Adipose tissue (tissue), 3 donors: ENCODE measurements around the gene ITGAL. TPM values are rescaled to one million over a fixed set of nuclear protein-coding genes. Genes with fewer than 3 reads are reported as not detected.
A peak's percentile ranks its signal among the peaks of the same experiment; 100 is the strongest.
"Not testable (repeated sequence)": the region's sequence is repeated elsewhere in the genome, so short reads cannot be mapped to it uniquely, and the experiment has no call there.

Experiments used
- H3K27ac ChIP-seq: one replicate; pipeline ENCODE4 v1.5.1; 2013; ENCODE audit warnings: low read depth, low read length
- WGBS, 3 donors: extraction: QIAGEN DNeasy Blood & Tissue Kit; methylation state at CpG; one replicate each; pipeline ENCODE4 v1.1.7; 2013; 5-methylcytosine and 5-hydroxymethylcytosine counted together
- polyA plus RNA-seq, 3 donors: library from polyadenylated mRNA; stranded (reverse); fragments of 200-250 nt; gene quantifications; one replicate each; pipeline ENCODE4 v1.2.3, GENCODE V29; 2013
- donor health status: healthy with polysubstance abuse.
- donor health status: Bipolar disorder and iron deficiency.
- donor health status: healthy.

The ITGAL gene
- polyA plus RNA-seq, 3 donors = 1.2 to 5.3 (median 4.3) TPM

DNA sequence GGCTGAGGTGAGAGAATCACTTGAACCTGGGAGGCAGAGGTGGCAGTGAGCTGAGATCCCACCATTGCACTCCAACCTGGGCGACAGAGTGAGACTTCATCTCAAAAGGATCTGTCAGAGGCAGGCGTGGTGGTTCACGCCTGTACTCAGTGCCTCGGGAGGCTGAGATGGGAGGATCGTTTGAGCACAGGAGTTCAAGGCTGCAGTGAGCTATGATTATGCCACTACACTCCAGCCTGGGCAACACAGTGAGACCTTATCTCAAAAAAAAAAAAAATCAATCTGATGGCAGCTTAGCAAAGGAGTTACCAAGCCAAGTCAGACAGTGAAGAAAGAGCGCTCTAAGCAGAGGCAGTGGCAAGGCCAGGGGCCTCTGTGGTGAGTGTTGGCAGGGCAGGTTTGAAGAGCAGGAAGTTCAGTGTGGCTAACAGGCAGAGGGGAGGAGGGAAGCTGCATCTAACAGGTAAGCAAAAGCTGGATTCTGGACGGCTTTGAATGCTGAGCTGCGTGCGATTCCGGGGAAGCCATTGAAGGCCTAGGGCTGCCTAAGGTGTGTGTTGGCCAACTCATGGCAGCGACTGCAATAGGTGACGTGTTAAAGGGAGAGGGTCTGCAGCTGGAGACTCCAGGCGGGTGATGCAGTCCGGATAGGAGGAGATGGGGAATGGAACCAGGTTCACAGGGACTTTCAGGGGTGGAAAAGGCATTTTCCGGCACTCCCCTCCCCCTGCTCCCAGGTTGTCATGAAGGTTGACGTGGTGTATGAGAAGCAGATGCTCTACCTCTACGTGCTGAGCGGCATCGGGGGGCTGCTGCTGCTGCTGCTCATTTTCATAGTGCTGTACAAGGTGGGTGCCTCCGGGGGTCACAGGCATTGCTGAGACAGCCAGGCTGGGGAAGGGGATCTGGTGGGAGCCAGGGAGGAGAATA, 46.8 kb downstream of the ITGAL start:
- 83 to 89% (median 88%) methylated on average over 20 of the region's 20 CpGs for WGBS, 3 donors

GRCh38 chr16:30521476-30521872, 48.9 kb downstream of the ITGAL start:
- WGBS, 3 donors = 85 to 94% (median 91%) methylated on average over 7 of the region's 7 CpGs
- no peak overlapping the region for H3K27ac ChIP-seq

More for the DNA sequence above, 46.8 kb downstream of the ITGAL start:
- no peak overlapping the region for H3K27ac ChIP-seq

GRCh38 chr16:30521873-30522641, 49.5 kb downstream of the ITGAL start:
- H3K27ac ChIP-seq = no peak overlapping the region
- 44 to 67% (median 55%) methylated on average over 11 of the region's 11 CpGs for WGBS, 3 donors

DNA sequence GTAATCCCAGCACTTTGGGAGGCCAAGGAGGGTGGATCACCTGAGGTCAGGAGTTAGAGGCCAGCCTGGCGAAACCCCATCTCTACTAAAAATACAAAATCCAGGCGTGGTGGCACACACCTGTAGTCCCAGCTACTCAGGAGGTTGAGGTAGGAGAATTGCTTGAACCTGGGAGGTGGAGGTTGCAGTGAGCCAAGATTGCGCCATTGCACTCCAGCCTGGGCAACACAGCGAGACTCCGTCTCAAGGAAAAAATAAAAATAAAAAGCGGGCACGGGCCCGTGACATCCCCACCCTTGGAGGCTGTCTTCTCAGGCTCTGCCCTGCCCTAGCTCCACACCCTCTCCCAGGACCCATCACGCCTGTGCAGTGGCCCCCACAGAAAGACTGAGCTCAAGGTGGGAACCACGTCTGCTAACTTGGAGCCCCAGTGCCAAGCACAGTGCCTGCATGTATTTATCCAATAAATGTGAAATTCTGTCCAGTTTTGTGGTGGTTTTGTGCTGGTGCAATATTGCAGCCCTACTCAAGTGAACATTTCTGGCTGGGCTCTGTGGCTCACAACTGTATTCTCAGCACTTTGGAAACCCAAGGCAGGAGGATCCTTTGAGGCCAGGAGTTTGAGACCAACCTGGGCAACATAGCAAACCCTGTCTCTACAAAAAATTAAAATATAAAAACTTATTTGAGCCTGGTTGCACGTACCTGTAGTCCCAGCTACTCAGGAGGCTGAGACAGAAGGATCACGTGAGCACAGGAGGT, 50.3 kb downstream of the ITGAL start:
- H3K27ac ChIP-seq = not testable (repeated sequence)
- 89 to 91% (median 90%) methylated on average over 12 of the region's 12 CpGs for WGBS, 3 donors

GRCh38 chr16:30523768-30524574, 51.4 kb downstream of the ITGAL start:
- no peak overlapping the region for H3K27ac ChIP-seq
- 69 to 74% (median 72%) methylated on average over 23 to 26 of the region's 26 CpGs for WGBS, 3 donors

- 93 to 95% (median 95%) methylated on average over 60 of the region's 60 CpGs for WGBS, 3 donors
- no peak overlapping the region for H3K27ac ChIP-seq
Measured at GRCh38 chr16:30524575-30525568, 52.3 kb downstream of the ITGAL start.

DNA sequence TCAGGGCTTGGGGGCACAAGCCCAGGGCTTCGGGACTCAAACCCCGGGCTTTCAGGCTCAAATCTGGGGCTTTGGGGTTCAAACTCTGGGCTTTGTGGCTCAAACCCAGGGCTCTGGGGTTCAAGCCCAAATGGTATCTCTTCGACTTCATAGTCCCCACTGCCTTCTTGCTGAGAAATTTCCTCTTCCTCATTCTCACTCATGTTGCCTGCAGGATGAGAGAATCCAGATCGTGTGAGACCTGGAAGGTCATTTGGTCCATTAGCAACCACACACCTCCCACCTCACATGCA, 53.2 kb downstream of the ITGAL start:
- 45 to 54% (median 49%) methylated on average over 4 of the region's 4 CpGs for WGBS, 3 donors
- H3K27ac ChIP-seq = no peak overlapping the region

- peak within 1 kb of the TSS; percentile 85 for H3K27ac ChIP-seq
- WGBS, 3 donors = 1% methylated on average over 49 to 73 of the region's 73 CpGs
Measured at GRCh38 chr16:30526137-30526822, 53.7 kb downstream of the ITGAL start, which contains the start of gene ZNF768. TSS of gene ZNF768 (minus strand) at chr16:30526566. CDS start at chr16:30526413, 153 bp downstream.

- 1% methylated on average over 55 to 79 of the region's 79 CpGs for WGBS, 3 donors
- H3K27ac ChIP-seq = peak overlapping the region; percentile 85
Measured at GRCh38 chr16:30526823-30527634, 54.5 kb downstream of the ITGAL start.

GRCh38 chr16:30527635-30528178, 55.2 kb downstream of the ITGAL start:
- H3K27ac ChIP-seq = peak overlapping the region; percentile 67
- WGBS, 3 donors = 9 to 10% (median 9%) methylated on average over 14 of the region's 14 CpGs

- 56 to 76% (median 75%) methylated on average over 4 of the region's 4 CpGs for WGBS, 3 donors
- H3K27ac ChIP-seq = no peak overlapping the region
Measured at GRCh38 chr16:30528799-30529457, 56.4 kb downstream of the ITGAL start.

GRCh38 chr16:30530163-30531037, 57.9 kb downstream of the ITGAL start:
- H3K27ac ChIP-seq = no peak overlapping the region
- WGBS, 3 donors = 72 to 81% (median 80%) methylated on average over 13 of the region's 13 CpGs

DNA sequence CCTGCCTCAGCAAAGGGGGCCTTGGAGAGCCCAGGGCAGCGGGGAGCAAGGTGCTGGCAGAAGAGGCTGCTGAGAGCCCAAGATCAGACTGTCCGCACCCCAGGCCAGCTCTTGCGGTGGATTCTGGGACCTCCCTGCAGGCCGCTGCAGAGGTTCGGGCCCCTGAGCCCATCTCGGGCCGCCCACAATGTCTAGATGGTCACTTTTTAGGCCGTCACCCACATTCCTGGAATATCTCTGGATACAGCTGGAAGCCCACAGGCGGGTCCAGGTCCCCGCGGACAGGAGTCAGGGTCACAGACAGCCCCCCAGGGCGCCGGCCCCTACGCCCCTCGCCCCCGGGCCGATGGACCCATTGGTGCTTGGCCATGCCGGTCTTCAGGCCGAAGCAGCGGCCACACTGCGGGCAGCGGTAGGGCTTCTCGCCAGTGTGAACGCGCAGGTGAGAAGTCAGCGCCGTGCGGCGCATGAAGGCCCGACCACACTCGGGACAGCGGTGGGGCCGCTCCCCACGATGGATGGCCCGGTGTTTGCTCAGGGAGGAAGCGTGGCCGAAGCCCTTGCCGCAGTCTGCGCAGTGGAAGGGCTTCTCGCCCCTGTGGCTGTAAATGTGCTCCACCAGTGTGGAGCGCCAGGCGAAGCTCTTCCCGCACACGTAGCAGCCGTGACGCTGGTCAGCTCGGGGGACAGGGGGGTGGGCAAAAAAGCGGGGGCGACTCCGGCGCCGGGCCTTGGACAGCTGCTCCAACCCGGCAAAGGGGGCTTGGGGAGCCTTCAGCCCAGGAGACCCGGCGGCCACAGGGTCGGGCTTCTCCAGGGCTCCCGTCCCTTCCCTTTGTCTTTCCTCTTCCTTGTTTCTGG, 60.0 kb downstream of the ITGAL start:
- WGBS, 3 donors = 94 to 95% (median 94%) methylated on average over 55 to 57 of the region's 57 CpGs
- H3K27ac ChIP-seq = no peak overlapping the region
